Muscle of arm (tissue), 14 donors: ENCODE data around the gene CCDC74A. TPM values are rescaled to one million over a fixed set of nuclear protein-coding genes. Genes with fewer than 3 reads are reported as not detected.
"Not testable (repeated sequence)": the region's sequence is repeated elsewhere in the genome, so short reads cannot be mapped to it uniquely, and the experiment has no call there.

ENCODE experiments used
- DNase-seq: peaks from one replicate; pipeline ENCODE4 v3.0.0-alpha.2; 2013
- long read RNA-seq, 11 donors: transcript quantifications; one replicate each; lab custom pipeline, GENCODE V29; 2026
- polyA plus RNA-seq, 12 donors: library from polyadenylated mRNA; unstranded; fragments of 120-200 nt; gene quantifications; one replicate each; pipeline ENCODE4 v1.2.1, GENCODE V29; 2013; ENCODE audit not compliant: insufficient read length in 12 of 12

Gene CCDC74A
- polyA plus RNA-seq, result 1 to 10 TPM in 10 of 12 donors, not detected in 2; 1.2 to 8.0 (median 2.2) TPM
- long read RNA-seq, donor 1, partial matches to known transcripts, result 0 of 1 reads
- long read RNA-seq, donor 1, other reads (novel, unspliced or antisense), result 0 of 1 reads
- long read RNA-seq, donor 2, partial matches to known transcripts, result 0 of 1 reads
- long read RNA-seq, donor 2, other reads (novel, unspliced or antisense), result 0 of 1 reads
- long read RNA-seq, donor 3, result 0 reads
- long read RNA-seq, donor 4, result 0 reads
- long read RNA-seq, donor 5, partial matches to known transcripts, result 0 of 1 reads
- long read RNA-seq, donor 5, other reads (novel, unspliced or antisense), result 0 of 1 reads
- long read RNA-seq, donor 6, partial matches to known transcripts, result 0 of 1 reads
- long read RNA-seq, donor 6, other reads (novel, unspliced or antisense), result 0 of 1 reads
- long read RNA-seq, donor 7, result 0 reads
- long read RNA-seq, donor 8, partial matches to known transcripts, result 0 of 1 reads
- long read RNA-seq, donor 8, other reads (novel, unspliced or antisense), result 0 of 1 reads
- long read RNA-seq, donor 9, result 0 reads
- long read RNA-seq, donor 10, result 0 reads
- long read RNA-seq, donor 11, partial matches to known transcripts, result 0 of 1 reads
- long read RNA-seq, donor 11, other reads (novel, unspliced or antisense), result 0 of 1 reads

DNA sequence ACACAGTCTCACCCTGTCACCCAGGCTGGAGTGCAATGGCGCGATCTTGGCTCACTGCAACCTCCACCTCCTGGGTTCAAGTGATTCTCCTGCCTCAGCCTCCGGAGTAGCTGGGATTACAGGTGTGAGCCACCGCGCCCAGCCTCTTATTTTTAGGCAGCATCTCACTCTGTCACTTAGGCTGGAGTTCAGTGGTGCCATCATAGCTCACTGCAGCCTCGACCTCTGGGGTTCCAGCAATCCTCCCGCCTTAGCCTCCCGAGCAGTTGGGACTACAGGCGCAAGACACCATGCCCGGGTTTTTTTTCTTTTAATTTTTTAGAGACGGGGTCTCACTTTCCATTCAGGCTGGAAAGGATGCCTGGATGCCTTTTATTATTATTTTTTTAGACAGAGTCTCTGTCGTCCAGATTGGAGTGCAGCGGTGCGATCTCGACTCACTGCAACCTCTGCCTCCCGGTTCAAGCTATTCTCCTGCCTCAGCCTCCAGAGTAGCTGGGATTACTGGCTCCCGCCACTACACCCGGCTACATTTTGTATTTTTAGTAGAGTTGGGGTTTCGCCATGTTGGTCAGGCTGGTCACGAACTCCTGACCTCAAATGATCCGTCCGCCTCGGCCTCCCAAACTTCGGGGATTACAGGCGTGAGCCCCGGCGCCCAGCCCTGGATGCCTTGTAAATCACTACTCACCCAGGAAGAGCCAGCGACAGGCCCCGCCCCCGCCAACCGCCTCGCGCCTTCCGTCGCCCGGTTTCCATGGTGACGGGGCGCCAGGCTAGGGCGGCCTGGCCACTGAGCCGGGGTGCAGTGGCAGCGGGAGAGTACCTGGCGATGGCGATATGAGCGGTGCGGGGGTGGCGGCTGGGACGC is at the start of gene CCDC74A:
Gene CCDC74A, plus strand, starts transcription at position 758 of the 871 bp plus-strand sequence. Its CDS starts 83 bp downstream, at position 841.
- peak; percentile 23 for DNase-seq

DNA sequence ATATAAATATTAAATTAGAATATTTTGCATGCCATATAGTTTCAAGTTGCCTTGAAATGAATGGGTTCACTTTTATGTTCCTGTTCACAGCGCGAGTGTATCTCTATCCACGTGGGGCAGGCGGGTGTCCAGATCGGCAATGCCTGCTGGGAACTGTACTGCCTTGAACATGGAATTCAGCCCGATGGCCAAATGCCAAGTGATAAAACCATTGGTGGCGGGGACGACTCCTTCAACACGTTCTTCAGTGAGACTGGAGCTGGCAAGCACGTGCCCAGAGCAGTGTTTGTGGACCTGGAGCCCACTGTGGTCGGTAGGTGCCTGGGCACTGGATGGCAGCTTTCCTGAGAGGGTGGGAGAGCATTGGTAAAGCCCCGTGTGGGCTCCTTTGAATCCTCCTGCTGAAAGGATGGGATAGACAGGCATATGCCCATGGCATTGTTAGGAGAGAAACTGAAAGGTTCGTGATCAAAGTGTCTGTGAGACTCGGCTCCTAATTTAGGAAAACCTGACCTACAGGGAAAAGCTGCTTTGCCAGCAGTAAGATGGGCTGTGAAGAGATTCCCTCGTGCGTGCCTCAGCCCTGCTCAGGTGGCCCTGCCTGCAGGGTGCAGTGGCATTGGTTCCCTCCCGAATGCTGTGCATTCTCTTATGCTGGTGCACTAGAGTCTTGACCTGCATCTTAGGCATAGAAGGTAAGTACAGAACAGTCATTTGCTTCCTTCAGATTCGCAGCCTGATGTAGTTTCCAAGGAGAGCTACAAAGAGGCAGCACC is 49.4 kb upstream of the CCDC74A start:
- DNase-seq, result not testable (repeated sequence)

DNA sequence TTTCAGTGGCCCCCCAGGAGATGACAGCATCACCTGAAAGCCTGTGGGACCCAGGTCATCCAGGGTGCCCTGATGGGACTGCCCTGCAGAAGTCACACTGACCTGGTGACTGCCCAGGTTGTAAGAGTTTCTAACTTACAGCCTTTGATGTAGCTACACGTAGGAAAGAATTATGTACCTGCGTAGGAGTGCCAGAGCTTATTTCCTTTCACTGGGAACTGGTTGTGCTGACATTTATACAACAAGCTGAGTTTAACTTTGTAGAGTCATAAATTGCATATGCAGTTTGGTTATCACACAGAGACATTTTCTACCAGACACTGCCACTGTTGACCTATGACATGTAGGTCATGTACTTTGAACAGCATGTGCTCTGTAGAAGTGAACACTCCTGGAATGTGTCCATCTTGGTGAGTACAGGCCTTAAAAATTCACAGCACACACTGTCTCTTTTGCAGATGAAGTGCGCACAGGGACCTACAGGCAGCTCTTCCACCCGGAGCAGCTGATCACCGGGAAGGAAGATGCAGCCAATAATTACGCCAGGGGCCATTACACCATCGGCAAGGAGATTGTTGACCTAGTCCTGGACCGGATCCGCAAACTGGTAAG is 48.7 kb upstream of the CCDC74A start:
- not testable (repeated sequence) for DNase-seq

DNA sequence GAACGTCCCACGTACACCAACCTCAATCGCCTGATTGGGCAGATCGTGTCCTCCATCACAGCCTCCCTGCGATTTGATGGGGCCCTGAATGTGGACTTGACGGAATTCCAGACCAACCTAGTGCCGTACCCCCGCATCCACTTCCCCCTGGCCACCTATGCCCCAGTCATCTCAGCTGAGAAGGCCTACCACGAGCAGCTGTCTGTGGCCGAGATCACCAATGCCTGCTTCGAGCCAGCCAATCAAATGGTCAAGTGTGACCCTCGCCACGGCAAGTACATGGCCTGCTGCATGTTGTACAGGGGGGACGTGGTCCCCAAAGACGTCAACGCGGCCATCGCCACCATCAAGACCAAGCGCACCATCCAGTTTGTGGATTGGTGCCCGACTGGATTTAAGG is 47.3 kb upstream of the CCDC74A start:
- not testable (repeated sequence) for DNase-seq

DNA sequence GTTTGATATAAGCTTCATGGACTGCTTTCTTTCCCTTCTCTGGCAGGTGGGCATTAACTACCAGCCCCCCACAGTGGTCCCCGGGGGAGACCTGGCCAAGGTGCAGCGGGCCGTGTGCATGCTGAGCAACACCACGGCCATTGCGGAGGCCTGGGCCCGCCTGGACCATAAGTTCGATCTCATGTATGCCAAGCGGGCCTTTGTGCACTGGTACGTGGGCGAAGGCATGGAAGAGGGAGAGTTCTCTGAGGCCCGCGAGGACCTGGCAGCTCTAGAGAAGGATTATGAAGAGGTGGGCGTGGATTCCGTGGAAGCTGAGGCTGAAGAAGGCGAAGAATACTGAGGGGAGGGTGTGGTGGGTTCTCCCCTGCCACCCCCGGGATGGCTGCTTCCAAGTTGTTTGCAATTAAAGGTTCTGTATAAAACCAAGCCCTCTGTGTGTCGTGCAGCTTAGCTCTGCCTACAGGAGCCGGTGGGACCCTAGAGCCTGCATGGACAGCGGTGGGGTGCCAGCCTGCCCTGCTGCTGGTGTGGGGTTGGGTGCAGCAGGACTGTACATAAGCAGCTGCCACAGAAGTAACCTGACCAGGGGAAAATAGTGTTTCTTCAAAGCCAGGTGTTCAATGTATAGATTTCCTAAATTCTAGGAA is 45.1 kb upstream of the CCDC74A start:
- not testable (repeated sequence) for DNase-seq

DNA sequence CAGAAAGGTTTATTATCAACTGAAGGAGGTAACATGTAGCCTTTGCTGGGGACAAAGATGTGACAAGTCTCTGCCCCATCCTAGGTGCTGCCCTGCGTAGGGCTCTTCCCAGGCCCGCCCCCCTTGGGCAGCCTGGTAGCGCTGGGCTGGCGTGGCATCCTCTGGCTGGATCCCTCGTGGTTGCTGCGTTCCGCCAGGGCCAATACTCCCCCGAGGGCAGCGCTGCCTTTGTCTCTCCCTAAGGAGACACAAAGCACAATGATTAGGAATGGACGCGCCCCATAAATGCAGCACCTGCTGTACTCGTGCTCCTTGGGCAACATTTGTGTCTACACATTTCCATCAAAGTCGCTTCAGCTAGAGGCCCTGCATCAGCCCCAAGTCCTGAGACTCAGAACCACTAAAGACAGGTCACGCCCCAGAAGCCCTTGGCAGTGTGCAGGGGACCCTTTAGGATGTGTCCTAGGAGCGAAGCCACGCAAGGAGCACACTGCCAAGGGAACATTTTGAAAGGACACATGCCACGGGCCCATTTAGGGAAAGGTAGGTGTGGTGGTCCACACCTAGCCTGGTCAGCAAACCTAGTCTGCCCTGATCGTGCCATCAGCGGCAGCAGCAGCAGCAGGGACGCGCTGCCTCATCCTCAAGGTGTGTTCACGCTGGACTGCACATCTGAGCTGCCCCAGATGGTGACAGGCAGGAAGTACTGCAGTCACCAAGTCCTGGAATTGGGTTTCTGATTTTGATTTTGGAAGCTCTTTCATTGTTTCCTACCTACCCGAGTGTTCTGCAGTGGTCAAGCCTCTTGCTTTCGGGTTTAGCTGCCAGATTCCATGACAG is 43.5 kb upstream of the CCDC74A start:
- not testable (repeated sequence) for DNase-seq

DNA sequence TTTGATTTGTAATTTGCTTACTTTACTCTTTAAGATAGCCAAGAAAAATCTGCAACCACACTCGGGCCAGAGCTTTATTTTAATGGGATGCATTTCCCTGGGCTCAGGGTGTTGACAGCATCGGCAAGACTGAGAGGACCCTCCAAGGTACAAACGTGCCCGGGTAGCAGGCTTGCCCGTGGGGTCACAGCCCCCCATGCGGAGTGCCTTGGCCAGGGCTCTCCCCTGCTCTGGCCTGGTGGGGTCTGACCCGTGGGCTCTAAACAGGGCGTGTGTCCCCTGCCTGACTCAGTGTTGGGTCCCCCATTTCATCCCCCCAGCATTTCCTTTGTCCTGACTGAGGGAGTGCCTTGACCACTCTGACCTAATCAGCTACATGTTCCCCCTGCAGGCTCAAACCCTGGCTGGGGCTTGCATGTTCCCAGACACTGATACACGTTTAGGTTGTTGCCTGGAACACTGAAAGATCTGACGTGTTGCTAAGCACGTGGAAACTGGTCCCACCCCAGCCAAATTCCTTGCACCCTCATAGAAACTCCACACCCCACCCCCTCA is 42.7 kb upstream of the CCDC74A start:
- not testable (repeated sequence) for DNase-seq

DNA sequence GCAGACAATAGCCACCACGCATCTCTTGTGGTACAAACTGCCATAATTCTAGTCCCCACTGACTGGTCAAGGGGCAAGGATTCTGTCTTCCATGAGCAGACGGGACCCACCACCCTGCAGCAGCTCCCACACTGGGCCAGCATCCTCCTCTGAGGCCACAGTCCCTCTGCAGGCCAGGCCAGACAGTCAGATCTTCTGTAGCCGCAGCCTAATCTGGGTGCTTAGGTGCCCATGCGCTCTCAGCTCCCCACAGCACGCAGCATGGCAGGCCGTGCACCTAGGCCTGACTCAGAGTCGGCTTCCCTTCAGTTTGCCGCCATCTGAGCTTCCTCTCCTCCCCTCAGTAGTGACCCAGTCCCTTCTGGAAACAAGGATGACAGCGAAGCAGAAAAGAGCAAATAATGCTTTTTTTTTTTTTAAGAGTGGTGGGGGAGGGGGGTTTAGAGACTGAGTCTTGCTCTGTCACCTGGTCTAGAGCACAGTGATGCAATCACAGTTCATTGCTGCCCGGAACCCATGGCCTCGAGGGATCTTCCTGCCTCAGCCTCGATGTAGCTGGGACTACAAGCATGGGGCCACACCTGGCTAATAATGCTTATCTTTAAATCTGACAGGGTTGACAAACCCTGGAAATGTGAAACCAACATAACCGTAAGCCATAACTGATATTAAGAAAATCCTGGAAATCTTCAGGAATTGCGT is 41.3 kb upstream of the CCDC74A start:
- DNase-seq, result not testable (repeated sequence)

DNA sequence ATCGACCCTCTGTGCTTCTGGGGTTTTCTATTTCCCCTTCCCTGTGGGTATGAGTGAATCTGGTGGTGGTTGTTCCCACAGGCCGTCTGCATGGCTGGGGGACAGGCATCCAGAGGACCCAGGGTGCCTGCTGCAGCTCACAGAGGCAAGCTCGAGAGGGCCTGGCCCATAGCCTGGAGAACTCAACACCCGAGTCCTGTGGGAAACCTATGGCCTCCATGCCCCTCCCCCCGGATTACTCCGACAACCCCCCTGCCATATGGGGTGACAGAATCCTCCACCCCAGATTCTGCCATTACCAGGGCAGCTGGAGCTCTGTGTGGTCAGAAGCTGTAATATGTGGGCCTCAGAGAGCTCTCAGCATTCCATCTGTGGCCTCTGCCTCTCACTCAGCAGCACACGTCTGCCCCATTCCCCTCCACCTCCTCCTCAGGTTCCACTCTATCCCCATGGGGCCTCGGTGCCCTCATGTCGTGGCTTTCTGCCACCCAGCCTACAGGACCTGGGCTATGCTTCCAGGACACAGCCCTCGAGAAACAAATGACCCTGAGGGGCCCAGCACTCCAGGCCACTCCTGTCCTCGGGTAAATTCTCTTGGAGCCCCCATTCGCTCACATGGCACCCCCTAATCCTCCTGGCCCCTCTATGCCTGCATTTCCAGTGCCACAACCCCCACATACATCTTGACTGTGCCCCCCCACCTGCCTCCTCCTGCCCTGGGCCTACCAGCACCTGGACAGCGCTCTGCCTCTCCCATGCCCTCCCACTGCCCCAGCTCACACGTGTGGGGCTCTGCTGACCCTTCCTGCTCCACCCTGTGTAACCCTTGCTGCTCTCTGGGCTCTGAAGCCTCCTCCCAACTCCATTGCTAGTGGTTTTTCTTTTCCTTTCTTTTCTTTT is 39.1 kb upstream of the CCDC74A start:
- no peak for DNase-seq

DNA sequence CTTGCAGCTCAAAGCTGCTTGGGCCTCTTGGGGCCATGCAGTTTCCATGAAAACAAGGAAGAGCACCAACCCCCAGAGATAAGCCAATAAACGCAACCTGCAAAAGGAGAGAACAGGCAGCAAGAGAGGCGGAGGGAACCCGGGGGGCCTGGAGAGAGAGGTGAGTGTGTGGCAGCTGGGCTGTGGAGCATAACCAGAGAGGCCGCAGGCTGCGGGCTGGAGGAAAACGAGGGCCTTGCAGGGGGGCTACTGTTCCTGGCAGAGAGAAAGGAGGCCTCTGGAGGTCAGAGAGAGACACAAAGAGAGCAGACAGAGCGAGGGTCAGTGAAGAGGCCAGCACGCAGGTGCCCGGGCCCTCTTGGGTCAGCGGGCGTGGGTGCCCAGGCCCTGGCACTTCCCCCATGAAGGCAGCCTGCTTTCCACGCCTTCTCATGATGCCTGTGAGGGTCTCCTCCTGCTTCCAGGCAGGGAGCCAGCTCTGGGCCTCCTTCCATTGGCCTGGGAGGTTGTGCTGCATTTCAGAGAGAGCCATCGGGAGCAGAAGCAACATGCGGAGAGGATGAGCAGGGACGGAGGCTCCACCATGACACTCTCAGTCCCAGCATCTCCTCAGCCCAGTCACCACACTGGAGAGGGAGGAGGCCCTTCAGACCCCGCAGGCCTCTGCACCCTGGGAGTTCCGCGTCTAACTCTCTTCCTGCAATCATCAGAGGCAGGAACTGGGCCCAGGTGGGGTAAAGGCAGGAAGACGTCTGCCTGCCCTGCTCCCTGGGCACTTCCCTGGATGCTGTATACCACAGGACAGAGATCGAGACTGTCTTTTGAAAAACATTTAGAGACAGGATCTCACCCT is 36.8 kb upstream of the CCDC74A start:
- peak; percentile 31 for DNase-seq

DNA sequence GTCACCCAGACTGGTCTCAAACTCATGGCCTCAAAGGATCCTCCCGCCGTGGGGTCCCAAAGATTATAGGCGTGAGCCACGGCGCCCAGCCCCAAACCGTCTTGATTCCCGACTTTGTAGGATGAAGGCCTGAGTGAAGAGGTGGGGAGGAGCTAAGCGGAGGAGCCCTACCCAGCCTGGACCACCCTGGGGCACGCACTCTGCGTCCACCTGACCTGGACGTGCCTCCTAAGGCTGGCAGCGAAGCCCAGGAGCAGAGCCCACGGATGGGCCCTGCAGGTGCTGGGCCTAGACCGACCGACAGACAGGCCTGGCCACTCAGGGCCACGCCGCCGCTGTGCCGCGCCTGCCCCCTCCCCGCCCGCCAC is 36.2 kb upstream of the CCDC74A start:
- peak; percentile 6 for DNase-seq

DNA sequence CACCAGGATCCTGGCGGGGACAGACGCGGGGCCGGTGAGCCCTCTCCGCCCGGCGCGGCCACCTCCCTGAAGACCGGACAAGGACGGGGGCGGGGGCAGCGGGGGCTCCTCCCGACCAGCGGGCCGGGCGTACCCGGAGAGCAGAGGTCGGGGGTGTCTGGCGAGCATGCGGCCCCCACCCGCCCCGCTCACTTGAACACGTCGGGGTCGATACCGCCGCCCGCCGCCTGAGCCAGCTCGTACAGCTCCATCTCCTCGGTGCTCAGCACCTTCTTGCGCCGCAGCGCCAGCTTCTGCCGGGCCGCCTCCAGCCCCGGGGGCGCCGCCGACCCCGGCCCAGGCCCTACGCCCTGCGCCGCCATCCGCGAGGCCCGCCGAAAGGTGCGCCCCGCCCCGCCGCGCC is 35.7 kb upstream of the CCDC74A start, which contains the start of gene MZT2A:
Gene MZT2A, minus strand, starts transcription at position 383 of the 403 bp plus-strand sequence. Its CDS starts 21 bp downstream, at position 362.
- peak; percentile 10 for DNase-seq

DNA sequence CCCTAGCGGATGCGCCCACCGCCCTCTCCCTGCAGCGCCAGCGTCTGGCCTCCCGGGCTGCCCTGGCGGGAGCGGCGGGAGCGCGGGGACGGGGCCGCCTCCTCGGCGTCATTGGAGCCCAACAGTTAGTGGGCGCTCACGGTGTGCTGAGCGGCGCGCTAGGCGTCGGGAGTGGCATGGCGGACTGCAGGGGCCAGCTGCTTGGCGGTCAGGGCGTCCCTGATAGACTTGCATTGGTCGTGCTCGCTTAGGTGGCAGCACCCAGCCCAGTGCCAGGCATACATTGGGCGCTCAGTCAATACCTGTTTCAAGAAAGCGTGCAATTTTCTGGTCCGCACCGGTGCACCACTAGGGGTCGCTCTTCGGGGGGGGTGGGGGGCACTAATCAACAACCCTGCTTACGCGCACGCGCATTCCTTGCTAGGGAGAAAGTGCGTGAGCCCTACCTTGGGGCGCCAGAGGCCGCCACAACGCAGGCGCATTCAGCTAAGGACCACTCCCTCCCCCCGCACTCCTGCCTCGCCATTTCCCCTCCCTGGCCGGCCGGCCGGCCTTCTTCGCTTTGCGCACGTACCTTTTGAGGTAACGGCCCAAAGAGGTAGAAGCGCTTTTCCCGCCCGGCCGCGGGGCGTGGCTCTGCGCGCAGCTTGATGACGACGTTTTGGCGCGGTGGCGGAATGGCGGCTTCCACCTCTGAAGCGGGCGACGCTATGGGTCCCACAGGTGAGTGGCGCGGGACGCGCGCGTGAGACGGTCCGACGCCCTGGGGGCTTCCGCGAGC is 35.1 kb upstream of the CCDC74A start:
- peak; percentile 94 for DNase-seq

DNA sequence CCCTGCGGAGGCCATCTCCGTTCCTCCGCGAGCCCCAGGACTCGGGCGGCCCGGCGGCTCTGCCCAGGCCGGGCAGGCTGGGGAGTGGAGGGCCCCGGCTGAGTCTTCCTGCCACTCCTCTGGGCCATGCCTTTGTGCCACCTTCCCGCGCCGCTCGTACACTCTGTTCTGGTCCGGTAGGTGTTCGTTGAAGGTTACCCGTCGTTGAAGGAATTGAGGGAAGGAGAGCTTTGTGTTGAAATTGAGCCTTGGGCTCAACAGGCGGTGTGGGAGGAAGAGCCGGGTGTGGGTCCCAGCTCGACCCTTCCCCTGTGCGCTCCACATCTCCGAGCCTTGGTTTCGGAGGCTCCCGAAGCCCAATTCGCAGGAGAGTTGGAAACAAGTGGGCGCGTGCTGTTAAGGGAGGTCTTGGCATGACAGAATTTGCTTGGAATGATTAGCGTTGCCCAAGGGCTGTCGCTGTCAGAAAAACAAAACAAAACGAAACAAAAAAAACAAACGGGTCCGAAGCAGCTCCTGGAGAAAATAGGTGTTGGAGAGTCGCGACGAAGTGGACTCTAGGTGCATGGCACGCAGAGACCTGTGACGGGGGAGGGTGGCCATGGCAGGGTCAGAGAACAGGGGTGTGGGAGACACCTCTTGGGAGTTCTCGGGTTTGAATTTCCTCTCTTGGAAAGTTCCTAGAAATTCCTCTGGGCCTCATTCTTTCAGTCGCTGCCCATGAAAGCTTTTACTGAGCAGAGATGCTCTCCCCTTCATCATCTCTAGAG is 34.3 kb upstream of the CCDC74A start:
- peak; percentile 31 for DNase-seq
